ENCODE data around the gene RNASE11. TPM values are rescaled to one million over a fixed set of nuclear protein-coding genes. Genes with fewer than 3 reads are reported as not detected.
"Not testable (repeated sequence)": the region's sequence is repeated elsewhere in the genome, so short reads cannot be mapped to it uniquely, and the experiment has no call there.

Gene RNASE11
- polyA plus RNA-seq (ENCODE audit: insufficient read length in 4 of 4): not detected

DNA sequence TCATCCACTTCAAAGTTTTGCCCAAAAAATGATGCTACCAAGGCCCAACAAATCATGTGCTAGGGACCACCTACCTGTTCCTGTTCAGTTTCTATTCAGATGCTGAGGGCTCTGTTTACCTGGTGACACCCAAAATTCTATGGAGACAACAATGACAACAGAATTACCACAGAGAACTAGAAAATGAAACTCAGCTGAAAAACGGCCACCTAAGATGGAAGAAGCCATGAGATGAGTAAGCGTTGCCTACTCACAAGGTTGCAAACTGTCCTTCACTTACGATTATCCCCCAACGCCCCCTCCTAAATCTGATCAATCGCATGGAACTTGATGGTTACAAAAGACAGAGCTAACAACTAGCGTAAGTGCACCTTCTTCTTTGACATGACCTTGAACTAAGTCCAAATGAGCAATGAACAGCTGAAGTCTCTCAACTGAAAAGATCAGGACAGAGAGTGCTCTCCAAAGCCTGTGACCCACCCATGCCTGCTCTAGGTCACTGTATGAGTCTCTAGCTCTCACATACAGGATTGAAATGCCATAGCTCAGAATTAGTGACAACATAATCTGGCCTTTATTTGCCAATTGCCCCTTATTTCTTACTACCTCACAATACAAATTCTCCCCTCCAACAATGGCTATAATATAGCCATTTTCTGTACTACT lies at the start of gene RNASE11:
RNASE11 (minus strand) TSS at position 513 of the 666 bp plus-strand sequence.
- DNase-seq (ENCODE audit: low read depth in 4 of 4, low spot score in 2 of 4): no peak

DNA sequence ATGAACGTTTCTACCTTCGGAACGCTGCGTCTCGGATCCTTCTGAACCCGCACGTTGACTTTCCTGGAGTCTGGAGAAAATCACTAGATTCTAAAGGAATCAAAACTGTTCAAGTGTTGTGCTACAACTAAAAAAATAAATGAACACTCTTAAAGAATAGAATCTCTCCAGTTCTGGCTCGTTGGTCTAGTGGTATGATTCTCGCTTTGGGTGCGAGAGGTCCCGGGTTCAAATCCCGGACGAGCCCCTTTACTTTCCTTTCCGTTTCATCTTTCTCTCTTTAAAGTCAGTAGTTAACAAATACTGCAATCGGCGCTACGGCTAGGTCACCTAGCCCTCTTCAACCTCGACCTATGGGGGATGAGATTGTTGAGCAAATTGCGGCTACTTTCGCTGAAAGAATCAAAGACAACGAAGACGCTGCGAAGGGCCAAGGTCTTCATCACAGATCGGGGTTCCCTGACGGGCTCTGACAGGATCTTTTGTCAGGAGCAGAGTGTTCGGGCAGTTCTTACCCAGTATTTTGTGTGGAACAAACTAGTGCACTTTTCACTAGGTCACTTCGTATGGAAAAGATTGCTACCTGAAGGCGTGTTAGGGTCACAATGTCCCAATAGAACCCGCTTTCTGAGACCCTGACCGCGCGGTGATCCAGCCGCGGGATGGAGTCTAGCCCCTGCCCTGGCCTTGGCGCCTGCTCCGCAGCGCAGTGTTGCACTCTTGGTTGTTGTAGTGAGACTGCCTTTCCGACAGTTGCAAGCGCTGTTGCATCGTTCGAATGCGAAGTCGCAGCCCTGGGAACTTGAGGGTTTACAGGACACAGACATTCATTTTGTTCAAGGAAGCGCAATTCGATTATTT lies 45.3 kb upstream of the RNASE11 start:
- no peak for DNase-seq (ENCODE audit: low read depth in 4 of 4, low spot score in 2 of 4)

DNA sequence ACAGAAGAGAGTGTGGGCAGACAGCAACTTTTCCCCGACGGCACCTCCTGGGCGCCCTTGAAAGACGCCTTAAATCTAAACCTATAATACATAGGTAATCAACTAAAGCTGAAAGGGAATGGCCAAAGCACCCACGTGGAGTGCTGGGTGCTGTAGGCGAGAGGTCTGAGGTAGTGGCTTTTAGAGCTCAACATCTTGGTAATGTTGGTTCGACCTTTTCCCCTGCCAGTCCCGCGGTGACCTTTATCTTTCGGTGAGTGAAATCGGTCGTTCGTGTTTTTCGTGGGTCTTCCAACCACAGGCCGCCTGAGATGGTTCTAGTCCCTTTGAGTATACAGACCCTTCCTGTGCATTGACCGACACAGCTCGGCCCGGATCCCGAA lies 44.6 kb upstream of the RNASE11 start:
- no peak for DNase-seq (ENCODE audit: low read depth in 4 of 4, low spot score in 2 of 4)

DNA sequence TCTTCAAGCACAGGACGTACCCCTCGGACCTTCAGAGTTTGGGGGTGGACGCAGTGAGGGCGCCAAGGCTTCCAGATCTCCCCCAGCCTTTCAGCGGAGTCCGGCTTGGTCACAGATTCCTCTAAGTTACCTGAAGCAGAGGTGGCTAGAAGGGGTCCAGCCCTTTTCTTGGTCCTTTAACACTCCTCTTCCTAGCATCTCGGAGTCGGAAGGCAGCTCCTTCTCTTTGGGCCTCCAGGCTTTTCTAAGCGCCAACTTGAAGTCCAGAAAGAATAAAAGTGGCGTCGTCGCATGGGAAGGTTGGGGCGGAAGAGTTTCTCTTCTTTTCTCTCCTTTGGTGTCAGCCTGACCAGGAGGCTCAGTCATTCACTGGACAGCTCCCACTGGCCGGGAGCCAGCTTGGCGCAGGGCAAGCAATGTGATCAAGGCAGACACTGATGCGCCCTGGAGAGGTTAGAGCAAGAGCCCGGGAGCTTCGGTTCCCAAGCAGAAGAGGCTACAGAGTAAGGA lies 44.1 kb upstream of the RNASE11 start:
- DNase-seq (ENCODE audit: low read depth in 4 of 4, low spot score in 2 of 4): no peak

DNA sequence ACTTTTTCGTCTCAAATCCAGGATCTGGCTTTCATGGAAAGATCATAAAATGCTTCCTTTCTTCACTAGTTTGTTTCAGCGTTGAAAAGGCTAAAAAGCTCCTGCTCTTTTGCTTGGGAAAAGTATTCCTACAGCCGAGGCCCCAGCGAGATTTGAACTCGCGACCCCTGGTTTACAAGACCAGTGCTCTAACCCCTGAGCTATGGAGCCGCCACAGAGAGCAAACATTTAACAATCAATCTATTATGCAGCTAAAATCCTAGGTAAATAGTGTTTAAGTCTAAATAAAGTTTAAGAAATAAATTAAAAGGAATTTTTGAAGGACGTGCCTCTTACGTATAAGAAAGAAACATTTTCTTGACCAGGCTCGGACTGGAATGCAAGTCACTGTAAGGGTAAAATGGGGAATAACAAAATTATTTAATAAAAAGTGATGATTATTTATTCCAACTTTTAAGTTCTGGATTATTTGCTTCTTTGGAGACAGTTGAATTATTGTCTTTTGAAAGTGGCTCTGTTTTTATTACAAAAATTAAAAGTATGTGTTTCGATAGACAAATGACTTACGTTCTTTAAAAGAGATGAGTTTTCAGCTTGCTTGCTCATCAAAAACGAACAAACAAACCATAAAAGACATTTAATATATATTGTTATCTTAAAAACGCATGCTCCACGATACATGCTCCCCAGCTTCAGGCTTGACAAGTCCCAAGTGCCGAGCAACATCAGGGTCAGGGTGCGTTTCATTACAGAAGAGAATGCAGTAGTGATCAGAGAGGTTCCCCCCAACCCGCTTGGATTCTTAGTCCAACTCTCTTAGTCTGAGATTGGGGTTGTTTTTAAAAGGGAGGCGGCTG lies 43.5 kb upstream of the RNASE11 start:
- no peak for DNase-seq (ENCODE audit: low read depth in 4 of 4, low spot score in 2 of 4)

DNA sequence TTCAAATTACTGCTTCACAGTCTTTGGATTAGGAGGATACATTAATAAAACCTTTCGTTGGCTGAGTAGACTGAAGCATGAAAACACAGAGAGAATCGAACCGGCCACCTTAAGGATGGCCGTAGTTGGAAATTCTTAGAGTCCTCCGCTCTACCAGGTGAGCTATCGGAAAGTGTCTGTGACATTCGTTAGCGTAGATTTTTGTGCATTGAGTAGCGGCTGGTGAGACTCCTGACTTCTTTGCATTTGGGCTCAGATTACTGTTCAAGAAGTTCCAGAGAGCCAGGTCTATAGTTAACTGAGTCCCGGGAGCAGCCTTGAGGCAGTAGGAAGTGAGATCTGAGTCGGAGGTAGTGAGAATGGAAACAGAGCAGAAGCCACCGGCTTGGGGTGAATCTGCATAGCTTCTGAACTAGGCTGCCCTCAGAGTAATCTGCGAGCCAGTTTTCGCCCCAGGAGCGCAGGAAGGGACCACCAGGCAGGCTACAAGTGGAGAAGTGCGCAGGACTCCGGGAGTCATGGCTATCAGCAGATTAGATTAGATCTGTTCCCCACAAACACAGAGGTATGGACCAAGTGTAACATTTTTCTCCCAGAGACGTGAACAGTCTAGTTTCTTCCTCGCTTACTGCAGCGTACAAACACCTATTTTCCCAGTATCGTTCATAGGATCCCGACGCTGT lies 42.7 kb upstream of the RNASE11 start:
- DNase-seq (ENCODE audit: low read depth in 4 of 4, low spot score in 2 of 4): no peak

DNA sequence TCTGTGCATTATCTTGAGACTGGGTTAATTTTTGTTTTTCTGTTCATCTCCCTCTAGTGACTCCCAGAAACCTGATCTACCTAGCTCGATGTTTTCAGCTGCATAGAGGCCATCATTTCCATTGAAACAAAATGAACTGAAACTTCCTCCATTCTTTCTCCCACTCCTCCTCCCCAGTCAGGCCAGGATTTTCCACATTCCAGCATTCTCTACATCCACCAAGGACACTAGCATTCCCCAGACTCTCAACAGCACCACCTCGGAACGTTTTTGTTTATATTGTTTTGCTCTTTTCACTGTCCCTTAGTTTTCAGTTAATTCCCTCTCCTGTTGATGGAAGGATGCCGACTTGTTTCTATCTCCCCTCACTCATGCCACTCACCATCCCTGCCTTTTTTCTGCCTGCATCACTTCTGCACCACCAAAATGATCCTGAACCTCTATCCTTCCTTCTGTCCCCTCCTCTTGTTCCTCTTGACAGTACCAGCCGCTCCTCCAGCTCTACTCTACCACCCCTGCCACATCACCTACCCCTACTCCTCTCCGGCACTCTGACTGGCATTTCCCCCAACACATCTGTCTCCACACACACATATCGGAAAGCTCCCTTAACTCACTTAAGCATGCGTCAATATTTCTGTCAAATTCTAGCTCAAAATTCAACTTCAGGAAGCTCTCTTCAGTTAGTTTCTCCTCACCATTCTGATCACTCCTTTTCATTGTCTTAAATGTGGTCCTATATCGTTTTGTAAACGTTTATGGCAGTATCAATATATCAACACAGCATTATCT lies 40.5 kb upstream of the RNASE11 start:
- DNase-seq (ENCODE audit: low read depth in 4 of 4, low spot score in 2 of 4): no peak

DNA sequence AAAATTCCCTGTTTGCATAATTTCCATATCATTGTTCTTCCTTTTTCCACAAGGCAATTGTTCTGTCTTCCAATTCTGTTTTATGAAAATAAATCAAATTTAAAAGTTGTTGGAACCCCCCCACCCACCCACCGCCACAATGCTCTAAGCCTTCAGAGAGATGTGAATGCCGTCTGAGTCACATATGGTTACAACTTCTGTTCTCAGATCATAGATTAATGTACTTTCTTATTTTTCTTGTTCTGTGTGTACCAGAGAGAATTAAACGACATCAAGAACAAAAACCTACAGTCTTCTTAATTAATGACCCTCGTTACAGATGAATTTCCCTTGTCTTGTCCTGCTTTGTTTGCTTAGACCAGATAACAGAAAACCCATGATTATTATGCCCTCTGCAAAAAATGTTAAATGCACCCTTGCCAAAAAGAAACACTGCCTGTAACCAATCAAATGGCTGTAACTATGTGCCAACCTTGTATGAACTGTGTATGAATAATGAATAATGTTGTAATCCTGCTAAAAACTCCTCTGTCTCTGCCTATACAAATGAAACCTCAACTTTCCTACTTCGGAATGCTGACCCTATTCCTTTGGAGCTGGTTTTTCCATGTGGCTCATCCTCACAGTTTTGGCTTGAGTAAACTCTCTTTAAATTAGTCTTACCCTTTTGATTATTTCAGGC lies 39.7 kb upstream of the RNASE11 start:
- DNase-seq (ENCODE audit: low read depth in 4 of 4, low spot score in 2 of 4): no peak

DNA sequence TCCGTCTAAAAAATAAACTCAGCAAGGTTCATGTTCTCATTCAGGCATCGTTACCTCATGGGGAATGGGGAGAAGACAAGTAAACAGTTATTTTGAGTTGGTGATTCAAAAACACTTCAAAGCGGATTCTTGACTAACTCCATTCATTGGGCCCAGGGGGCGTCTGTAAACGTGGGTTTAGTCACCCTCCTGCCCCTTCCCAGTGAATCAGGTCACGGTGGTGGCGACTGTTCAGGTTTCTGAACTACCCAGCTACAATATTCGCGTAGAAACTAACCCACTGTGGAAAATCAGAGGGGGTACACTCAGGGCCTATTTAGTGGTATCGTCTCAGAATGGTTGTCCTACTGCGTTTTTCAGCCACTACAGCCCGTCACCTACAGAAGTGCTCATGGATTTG lies 38.5 kb upstream of the RNASE11 start:
- DNase-seq (ENCODE audit: low read depth in 4 of 4, low spot score in 2 of 4): no peak

DNA sequence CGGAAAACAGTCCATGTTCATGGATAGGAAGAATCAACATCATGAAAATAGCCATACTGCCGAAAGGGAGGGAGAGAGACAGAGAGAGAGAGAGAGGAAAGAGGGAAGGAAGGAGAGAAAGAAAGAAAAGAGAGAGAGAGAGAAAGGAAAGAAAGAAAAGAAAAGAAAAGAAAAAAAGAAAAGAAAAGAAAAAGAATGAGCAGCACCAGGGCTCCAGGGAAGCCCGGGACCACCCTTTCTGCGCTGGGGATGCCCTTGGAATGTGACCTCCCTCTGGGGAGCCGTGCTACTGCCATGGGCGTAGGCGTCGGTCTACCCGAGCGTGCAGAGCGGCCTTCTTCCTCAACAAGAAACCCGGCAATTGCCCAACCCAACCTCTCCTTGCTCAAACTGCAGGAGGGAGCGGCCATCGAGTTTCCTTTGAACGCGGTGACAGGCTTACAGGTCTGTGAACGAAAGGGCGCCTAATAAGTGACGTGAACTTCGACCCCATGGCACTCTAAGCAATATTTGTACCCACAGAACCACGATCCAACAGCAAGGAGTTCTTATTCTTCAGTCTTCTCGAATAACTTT lies 36.8 kb upstream of the RNASE11 start:
- DNase-seq (ENCODE audit: low read depth in 4 of 4, low spot score in 2 of 4): no peak

DNA sequence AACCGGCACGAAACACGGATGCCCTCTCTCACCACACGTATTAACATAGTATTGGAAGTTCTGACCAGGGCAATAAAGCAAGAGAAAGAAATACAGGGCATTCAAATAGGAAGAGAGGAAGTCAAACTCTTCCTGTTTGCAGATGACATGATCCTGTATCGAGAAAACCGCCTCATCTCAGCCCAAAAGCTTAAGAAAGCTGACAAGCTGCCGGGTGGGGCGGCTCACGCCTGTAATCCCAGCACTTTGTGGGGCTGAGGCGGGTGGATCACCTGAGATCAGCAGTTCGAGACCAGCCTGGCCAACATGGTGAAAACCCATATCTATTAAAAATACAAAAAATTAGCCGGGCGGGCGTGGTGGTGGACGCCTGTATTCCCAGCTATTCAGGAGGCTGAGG lies 36.0 kb upstream of the RNASE11 start:
- DNase-seq (ENCODE audit: low read depth in 4 of 4, low spot score in 2 of 4): no peak

DNA sequence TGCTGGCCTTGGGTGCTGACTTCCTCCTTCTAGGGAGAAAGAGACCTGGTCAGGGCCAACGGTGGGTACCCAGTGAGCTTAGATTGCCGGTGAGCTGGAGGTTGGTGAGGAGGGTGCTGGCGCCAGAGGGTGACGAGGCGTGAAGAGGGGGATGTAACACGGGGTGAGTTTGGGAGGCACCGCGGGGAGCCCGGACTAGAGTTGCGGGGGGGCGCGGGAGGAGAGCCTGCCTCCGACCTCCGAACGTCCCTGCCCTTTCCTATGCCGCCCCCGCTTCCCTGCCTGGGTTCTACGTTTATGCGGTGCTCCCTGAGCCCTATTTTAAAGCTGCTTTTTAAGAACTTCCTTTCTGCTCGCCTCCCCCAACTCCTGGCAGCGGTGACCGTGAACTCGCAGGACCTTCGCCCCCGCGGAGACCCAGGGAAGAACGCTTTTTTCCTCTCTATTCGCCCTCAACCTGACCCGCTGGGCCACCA lies 35.1 kb upstream of the RNASE11 start:
- no peak for DNase-seq (ENCODE audit: low read depth in 4 of 4, low spot score in 2 of 4)

DNA sequence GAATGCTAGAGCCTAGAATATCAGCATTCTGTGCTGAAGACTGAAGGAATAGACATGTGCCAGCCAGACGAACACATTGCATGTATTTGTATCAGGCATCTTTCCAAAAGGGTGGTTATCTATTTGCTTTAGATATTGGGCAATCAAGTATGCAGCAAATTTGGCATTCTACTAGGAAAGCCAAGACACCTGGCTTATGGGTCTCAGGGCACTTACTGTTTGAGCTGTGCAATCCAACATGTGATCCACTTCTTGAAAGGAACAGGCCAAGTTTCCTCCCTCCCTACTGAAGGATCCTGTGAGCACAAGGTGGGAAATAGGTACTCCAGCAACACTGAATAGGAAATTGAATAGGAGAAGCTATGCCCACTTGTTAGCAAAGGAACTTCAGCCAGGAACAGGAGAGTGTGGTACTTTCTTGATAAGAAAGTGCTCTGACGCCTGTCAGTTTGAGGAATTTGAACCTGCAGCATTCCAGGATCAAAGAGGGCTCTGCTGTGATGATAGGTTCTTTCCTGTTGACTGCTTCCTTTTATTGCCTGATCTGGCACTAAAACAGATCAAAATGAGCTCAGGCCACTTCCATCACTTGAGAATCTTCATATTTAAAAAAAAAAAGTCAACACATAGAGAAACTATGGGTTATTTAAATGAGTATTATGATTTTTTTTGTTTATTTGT lies 33.1 kb upstream of the RNASE11 start:
- DNase-seq (ENCODE audit: low read depth in 4 of 4, low spot score in 2 of 4): no peak

DNA sequence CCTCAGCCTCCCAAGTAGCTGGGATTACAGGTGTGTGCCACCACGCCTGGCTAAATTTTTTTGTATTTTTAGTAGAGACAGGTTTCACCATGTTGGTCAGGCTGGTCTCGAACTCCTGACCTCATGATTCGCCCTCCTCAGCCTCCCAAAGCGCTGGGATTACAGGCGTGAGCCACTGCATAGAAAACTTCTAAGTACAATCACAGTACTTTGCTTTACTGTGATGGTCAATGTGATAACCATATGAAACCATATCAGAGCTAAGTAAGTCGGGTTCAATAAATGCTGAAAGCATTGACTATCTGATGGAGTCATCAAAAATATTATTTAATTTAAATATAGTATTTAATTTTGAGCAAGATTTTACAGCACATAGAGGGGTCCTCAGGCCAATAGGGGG lies 31.9 kb upstream of the RNASE11 start:
- not testable (repeated sequence) for DNase-seq (ENCODE audit: low read depth in 4 of 4, low spot score in 2 of 4)

DNA sequence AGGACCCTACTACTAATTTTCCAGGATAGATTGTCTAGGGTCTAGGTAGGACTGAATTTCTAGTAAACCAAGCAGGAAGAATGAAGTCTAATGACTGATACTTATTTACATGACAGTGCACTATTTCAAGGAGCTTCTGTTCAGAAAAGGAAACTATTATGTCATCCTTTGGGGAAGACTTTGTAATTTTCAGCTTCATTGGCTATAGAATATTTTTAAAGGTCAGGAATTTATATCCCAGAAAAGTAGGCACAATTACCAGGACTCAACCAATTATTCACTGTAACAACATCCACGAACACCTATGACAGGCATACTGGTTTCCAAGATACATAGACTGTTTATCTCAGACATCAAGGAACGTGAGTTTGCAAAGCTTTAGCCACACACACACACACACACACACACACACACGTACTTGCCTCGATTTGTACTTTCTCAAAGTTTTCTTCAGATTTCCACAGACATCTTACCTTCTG lies 30.5 kb upstream of the RNASE11 start:
- no peak for DNase-seq (ENCODE audit: low read depth in 4 of 4, low spot score in 2 of 4)

DNA sequence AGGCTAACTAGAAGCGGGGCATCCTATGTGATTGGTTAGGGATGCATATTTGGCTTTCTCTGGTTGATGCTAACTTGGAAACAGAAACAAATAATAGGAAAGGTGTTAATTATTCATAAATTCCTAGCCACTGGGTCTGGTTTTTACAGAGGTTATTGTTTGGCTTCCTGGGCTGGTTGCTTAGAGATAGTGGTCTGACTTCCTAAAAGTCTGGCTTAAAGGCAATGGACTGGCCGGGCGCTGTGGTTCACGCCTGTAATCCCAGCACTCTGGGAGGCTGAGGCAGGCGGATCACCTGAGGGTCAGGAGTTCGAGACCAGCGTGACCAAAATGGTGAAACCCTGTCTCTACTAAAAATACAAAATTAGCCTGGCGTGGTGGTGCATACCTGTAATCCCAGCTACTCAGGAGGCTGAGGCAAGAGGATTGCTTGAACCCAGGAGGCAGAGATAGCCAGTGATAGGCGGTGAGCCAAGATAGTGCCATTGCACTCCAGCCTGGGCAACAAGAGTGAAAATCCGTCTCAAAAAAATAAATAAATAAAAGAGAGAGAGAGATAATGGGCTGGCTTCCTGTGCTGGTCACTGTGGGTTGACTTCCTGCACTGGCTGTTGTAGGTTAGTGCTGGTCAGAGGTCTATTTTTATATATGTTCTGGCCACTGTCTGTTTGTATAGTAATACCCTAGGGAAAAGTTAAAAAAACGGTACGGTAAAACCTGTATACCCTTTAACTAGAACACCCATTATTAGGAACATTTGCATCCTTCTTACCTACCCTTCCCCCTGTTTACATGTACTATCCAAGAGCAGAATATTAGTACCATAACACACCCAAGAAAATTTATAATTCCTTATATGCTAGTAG lies 29.6 kb upstream of the RNASE11 start:
- DNase-seq (ENCODE audit: low read depth in 4 of 4, low spot score in 2 of 4): no peak

DNA sequence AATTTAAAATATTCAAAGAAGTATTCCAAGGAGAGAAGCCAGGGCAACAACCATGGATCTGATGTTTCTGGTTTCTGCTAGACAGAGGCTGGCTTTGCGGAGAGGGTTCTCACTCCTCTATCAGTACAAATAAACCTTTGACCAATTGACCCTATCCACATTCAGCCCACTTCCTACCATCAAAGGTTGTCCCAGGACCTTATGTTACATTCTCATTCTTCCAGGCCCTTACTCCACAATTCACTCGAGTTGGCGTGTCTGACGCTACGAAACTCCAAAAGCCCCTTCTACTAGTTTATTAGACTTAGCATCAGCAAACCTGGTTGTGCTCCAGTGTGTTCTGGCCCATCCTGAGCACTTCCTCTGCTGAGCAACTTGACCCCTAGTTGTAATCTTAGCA lies 28.2 kb upstream of the RNASE11 start:
- no peak for DNase-seq (ENCODE audit: low read depth in 4 of 4, low spot score in 2 of 4)

All from left renal cortex interstitium (tissue), 4 donors.